Type B pancreatic cell (in vitro differentiated cells): ENCODE data around the gene FCAMR. TPM values are rescaled to one million over a fixed set of nuclear protein-coding genes. Genes with fewer than 3 reads are reported as not detected.

Experiments
- DNase-seq: peaks from one replicate; pipeline ENCODE4 v3.0.0; 2021; ENCODE audit warnings: mixed read lengths; ENCODE audit not compliant: unreplicated experiment; ENCODE audit errors: extremely low spot score
- H3K27ac Mint-ChIP-seq: 2 replicates; pipeline ENCODE4 v1.8.0; 2021; ENCODE audit warnings: mild to moderate bottlenecking, mixed read lengths
- H3K27me3 Mint-ChIP-seq: 2 replicates; pipeline ENCODE4 v1.8.0; 2021; ENCODE audit warnings: mixed read lengths
- H3K36me3 Mint-ChIP-seq: 2 replicates; pipeline ENCODE4 v1.8.0; 2021; ENCODE audit warnings: mixed read lengths
- H3K4me1 Mint-ChIP-seq: one replicate; pipeline ENCODE4 v1.8.0; 2021; ENCODE audit warnings: mixed read lengths; ENCODE audit not compliant: unreplicated experiment
- H3K4me3 Mint-ChIP-seq: 2 replicates; pipeline ENCODE4 v1.8.0; 2021; ENCODE audit warnings: mild to moderate bottlenecking, mixed read lengths
- H3K9me3 Mint-ChIP-seq: 2 replicates; pipeline ENCODE4 v1.8.0; 2021; ENCODE audit warnings: mixed read lengths
- total RNA-seq: library from RNA; stranded (reverse); gene quantifications from 2 replicates; pipeline ENCODE4 v1.2.1, GENCODE V29; 2021; ENCODE audit warnings: low replicate concordance
- TF ChIP-seq, protein P1 (sequence below): fragments of 200-600 bp; sonication (generic); conservative IDR thresholded peaks from 2 replicates; pipeline ENCODE4 v1.5.0; 2021; ENCODE audit warnings: antibody characterized with exemption, mild to moderate bottlenecking

FCAMR gene
- total RNA-seq, 1 donor from 2014 or later = not detected

- Mint-ChIP-seq H3K9me3 (peaks cover 9% of the 10 kb centered on the region), H3K36me3 (peaks cover 3% of the 10 kb centered on the region), H3K4me3 (no peak overlapping the region), H3K27ac (peak overlapping the region; percentile 41), H3K27me3 (peaks cover 13% of the 10 kb centered on the region), H3K4me1 (peaks cover 19% of the 10 kb centered on the region)
- TF ChIP-seq, protein P1, sequence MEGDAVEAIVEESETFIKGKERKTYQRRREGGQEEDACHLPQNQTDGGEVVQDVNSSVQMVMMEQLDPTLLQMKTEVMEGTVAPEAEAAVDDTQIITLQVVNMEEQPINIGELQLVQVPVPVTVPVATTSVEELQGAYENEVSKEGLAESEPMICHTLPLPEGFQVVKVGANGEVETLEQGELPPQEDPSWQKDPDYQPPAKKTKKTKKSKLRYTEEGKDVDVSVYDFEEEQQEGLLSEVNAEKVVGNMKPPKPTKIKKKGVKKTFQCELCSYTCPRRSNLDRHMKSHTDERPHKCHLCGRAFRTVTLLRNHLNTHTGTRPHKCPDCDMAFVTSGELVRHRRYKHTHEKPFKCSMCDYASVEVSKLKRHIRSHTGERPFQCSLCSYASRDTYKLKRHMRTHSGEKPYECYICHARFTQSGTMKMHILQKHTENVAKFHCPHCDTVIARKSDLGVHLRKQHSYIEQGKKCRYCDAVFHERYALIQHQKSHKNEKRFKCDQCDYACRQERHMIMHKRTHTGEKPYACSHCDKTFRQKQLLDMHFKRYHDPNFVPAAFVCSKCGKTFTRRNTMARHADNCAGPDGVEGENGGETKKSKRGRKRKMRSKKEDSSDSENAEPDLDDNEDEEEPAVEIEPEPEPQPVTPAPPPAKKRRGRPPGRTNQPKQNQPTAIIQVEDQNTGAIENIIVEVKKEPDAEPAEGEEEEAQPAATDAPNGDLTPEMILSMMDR = no peak
- no peak for DNase-seq
Observed at GRCh38 chr1:207009182-207009850, 39.1 kb upstream of the FCAMR start.

GRCh38 chr1:207007352-207008033, 37.2 kb upstream of the FCAMR start:
- TF ChIP-seq, protein P1 = no peak
- H3K27me3 Mint-ChIP-seq = peaks cover 8% of the 10 kb centered on the region
- peaks cover 9% of the 10 kb centered on the region for H3K9me3 Mint-ChIP-seq
- H3K27ac Mint-ChIP-seq = peak overlapping the region; percentile 91
- H3K4me3 Mint-ChIP-seq = peak overlapping the region; percentile 29
- peaks cover 3% of the 10 kb centered on the region for H3K36me3 Mint-ChIP-seq
- no peak for DNase-seq
- peaks cover 29% of the 10 kb centered on the region for H3K4me1 Mint-ChIP-seq

GRCh38 chr1:207006914-207007313, 36.7 kb upstream of the FCAMR start:
- Mint-ChIP-seq H3K36me3 (peaks cover 3% of the 10 kb centered on the region), H3K27ac (peak overlapping the region; percentile 91), H3K4me1 (peaks cover 29% of the 10 kb centered on the region), H3K4me3 (peak overlapping the region; percentile 23), H3K27me3 (peaks cover 4% of the 10 kb centered on the region), H3K9me3 (peaks cover 9% of the 10 kb centered on the region)
- no peak for DNase-seq
- TF ChIP-seq, protein P1 = no peak

DNA sequence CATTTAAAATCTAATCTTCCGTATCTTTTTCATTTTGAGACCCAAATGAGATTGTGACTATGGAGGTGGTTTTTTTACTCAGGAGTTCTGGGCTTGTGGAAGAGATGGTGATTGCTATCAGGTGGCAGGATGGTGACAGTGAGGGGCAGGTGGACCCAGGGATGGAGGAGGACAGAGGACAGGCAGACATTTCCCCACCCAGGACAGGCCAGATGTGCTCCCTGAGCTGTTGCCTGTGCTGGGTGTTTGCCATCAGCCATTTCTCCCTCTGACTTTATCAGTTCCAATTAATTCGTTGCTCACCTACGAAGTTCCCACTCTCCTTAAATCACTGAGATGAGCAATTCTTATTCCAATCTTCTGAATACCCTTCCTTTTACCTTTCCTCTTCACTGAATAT, 35.8 kb upstream of the FCAMR start:
- H3K4me3 Mint-ChIP-seq = no peak overlapping the region
- peak overlapping the region; percentile 91 for H3K27ac Mint-ChIP-seq
- TF ChIP-seq, protein P1 = no peak
- H3K27me3 Mint-ChIP-seq = peaks cover 3% of the 10 kb centered on the region
- H3K4me1 Mint-ChIP-seq = peaks cover 33% of the 10 kb centered on the region
- peaks cover 9% of the 10 kb centered on the region for H3K9me3 Mint-ChIP-seq
- DNase-seq = no peak
- peaks cover 3% of the 10 kb centered on the region for H3K36me3 Mint-ChIP-seq

DNA sequence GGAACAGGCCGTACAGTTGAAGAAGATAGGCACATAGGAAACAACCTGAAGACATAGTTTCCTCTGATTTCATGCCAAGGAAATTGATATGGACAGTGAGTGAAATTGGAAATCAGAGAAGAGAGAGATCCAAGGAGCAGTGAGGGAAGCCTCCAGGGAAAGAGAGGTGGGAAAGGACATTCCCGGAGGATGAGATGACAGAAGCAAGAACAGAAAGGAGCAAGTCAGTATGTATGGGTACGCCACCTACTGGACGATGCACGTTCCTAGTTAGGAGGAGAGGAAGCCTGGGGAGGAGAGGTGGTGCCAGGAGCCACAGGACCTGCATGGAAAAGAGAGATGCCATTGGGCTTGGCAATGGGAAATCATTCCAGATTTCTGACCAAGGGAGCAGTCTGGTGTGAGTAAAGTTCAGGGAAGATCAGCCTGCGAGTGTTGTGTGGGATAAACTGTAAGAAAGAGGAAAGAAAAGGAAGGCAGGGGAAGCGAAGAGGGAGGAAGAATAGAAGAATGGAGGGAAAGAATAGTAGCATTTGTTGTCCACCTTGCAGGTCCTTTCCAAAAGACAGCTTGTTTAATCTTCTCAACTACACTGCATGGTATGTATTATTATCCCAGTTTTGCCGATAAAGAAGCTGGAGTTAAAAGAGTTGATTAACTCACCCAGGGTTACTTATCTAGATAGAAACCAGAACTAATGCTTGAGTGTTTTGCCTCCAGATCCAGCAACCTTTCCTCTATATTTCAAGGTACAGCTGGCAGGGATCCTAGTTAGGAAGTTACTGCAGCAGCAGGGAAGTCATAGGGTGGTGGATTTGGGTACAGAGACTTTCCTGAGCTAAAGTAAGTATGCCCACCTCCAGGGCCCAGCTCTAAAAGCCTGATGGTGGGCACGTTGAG, 34.9 kb upstream of the FCAMR start:
- peaks cover 9% of the 10 kb centered on the region for H3K9me3 Mint-ChIP-seq
- H3K36me3 Mint-ChIP-seq = peaks cover 3% of the 10 kb centered on the region
- H3K4me3 Mint-ChIP-seq = no peak overlapping the region
- TF ChIP-seq, protein P1 = peak; percentile 79
- peak overlapping the region; percentile 91 for H3K27ac Mint-ChIP-seq
- no peaks in the 10 kb centered on the region for H3K27me3 Mint-ChIP-seq
- H3K4me1 Mint-ChIP-seq = peaks cover 34% of the 10 kb centered on the region
- no peak for DNase-seq
